ENCODE data around the gene ADAMTS3. TPM values are rescaled to one million over a fixed set of nuclear protein-coding genes. Genes with fewer than 3 reads are reported as not detected.

Gene ADAMTS3
- total RNA-seq, 1 experiment from 2014 or later: 0.19 TPM

GRCh38 chr4:72418458-72418857, 150.6 kb downstream of the ADAMTS3 start:
- DNase-seq (ENCODE audit: low spot score): peak; percentile 54

DNA sequence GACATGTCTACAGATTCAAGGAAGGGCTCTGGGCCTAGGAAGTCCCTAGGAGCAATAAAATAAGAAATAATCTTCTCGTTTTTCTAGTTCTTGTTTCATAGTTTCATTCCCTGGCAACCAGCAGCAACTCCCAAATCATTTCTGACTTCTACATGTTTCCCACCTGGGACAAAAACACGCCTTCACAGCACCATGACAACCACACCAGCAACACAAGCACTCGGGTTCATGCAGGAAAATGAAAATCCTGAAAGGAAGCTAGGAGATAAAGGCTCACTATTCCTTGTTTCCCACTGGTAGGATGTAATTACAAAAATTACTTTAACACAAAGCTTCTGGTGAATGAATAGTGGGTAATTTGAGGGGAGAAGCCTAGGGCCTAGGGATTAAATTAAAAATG, 158.9 kb downstream of the ADAMTS3 start:
- DNase-seq (ENCODE audit: low spot score): no peak

- DNase-seq (ENCODE audit: low spot score): no peak
These were observed 160.5 kb downstream of the ADAMTS3 start for GRCh38 chr4:72408568-72408967.

DNA sequence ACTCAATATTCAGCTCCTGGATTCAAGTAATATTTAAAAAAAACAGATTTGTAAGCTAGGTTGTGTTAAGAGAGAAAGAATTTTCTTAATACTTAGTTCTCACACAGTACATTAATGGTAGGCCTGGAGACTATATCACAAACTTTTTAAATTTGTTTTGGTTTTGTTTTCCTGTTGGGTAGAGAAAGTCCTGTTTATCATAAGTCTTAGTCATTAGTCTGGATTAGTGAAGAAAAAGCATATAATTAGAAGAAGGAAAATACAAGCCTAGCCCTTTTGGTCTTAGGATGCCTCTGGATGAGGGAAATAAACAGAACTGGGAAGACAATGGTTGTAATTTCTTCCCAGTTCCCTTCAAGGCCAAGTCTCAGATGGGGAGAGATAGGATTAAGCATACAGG, 163.6 kb downstream of the ADAMTS3 start:
- no peak for DNase-seq (ENCODE audit: low spot score)

DNA sequence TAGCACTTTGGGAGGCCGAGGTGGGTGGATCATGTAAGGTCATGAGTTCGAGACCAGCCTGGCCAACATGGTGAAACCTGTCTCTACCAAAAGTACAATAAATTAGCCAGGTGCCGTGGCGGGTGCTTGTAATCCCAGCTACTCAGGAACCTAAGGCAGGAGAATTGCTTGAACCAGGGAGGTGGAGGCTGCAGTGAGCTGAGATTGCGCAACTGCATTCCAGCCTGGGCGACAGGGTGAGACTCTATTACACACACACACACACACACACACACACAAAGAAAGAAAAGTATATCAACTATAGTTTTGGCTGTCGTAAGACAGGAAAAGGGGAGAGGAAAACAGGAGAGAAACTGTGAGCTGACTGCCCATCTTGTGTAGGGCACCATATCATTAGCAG, 171.7 kb downstream of the ADAMTS3 start:
- DNase-seq (ENCODE audit: low spot score): no peak

- no peak for DNase-seq (ENCODE audit: low spot score)
These were observed 174.9 kb downstream of the ADAMTS3 start for GRCh38 chr4:72394012-72394663.

GRCh38 chr4:72391281-72391680, 177.7 kb downstream of the ADAMTS3 start:
- no peak for DNase-seq (ENCODE audit: low spot score)

GRCh38 chr4:72390409-72390808, 178.6 kb downstream of the ADAMTS3 start:
- DNase-seq (ENCODE audit: low spot score): peak; percentile 3

- no peak for DNase-seq (ENCODE audit: low spot score)
These were observed 180.5 kb downstream of the ADAMTS3 start for GRCh38 chr4:72388521-72388920.

GRCh38 chr4:72387959-72388358, 181.1 kb downstream of the ADAMTS3 start:
- DNase-seq (ENCODE audit: low spot score): no peak

DNA sequence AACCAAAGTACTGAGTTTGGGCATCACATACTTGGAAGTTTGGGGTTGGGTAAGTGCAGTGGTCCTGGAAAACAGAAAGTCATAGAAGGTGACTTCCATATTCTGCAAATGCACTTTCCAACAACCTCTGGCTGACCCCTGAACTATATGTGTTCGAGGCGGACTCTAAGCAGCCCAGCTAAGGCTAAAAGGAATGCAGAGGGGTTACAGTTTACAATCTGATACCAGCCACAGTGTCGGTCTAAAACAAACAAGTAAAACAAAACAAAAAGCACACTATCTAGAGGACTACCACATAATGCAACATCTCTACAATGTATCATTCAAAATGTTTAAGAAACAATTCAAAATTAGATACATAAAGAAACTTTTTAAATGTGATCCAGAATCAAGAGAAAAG, 185.6 kb downstream of the ADAMTS3 start:
- no peak for DNase-seq (ENCODE audit: low spot score)

DNA sequence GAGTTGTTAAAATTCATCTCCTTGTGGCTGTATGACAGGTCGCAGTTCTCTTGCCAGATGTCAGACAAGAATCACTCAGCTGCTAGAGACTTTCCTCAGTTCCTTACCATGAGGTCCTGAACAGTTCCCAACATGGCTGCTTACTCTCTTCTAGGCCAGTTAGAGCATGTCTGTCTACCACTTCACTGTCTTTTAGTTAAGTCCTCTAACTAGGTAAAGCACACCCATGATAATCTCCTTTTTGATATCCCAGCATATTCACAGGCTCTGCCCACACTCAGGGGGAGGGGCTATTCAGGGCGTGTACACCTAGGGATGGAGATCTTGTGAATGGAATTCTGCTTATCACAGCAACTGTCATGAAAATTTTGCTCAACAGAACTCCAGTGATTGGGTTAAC, 190.1 kb downstream of the ADAMTS3 start:
- DNase-seq (ENCODE audit: low spot score): no peak

DNA sequence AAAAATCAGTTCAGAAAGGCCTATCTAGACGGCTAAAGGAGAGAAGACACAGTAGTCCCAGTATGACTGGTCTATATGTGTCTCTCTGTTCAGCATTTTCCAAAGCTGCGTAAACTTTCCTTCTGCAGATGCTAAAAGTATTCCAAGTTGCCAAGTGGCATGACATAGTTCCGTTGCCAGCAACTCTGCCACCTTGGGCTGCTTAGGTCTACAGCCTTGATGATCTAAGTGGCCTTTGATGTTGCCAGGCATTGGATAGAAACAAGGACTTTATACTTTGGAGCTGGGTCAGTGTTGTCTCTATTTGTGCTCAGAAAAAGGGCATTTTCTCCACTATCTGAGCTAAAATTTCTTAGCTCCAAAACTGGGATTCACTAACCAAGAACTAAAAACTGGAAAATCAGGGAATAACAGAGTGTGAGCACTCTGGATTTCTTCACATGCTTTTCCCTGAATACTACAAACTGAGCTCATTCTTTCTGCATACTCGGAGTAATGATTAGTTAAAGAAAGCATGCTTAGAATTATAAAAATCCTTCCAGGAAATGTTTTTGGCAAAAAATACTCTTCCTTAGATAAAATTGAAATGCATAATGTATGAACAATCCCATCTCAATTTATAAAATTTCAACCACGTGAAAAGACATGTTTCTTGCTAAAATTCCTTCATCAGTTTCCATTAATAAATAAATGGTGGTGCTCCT, 191.4 kb downstream of the ADAMTS3 start:
- DNase-seq (ENCODE audit: low spot score): no peak

DNA sequence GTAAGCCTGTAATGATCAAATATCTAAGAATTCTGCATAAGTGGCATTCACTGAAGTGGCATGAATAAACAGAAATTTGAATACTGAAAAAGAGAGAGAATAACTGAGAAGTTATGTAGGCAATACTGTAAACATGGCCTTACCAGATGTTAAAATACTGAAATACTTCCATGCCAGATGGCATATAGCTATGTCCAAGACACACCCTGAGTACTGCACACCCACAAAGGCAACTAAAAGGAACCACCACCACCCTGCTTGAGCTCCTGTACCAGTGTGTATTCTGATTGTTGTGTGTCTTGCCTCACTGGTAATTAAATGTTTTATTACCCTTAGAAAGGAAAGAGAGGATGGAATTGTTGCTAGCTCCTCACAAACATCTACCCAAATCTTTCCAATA, 192.1 kb downstream of the ADAMTS3 start:
- no peak for DNase-seq (ENCODE audit: low spot score)

DNA sequence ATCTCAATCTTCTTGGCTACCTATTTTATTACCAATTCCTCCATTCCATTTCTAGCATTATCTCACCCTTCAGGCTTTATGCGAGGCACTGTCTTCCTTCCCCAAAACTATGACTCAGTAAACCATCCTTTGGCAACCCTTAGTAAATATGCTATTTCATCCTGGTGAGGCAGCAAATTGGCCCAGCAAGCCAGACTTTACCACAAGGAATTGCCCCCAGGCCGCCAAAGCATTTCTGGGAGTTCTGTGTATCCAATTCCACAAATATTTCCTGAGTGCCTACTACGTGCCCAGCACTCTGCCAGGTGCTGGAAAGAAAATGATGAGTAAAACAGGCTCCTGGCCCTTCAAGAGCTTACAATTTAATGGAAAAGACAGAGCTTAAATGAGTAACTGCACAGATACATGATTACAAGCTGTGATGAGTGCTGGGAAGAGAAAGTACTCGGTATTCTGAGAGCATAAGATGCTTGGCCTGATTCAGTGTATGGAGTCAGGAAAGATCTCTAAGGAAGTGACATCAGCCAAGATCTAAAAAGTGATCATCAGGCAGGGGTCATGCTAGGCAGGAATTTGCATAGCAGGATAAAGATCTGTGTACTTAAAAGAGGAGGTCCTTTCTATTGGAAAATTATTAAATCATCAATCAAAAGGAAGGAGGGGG, 193.8 kb downstream of the ADAMTS3 start:
- DNase-seq (ENCODE audit: low spot score): peak; percentile 35

GRCh38 chr4:72374159-72374558, 194.9 kb downstream of the ADAMTS3 start:
- DNase-seq (ENCODE audit: low spot score): no peak

DNA sequence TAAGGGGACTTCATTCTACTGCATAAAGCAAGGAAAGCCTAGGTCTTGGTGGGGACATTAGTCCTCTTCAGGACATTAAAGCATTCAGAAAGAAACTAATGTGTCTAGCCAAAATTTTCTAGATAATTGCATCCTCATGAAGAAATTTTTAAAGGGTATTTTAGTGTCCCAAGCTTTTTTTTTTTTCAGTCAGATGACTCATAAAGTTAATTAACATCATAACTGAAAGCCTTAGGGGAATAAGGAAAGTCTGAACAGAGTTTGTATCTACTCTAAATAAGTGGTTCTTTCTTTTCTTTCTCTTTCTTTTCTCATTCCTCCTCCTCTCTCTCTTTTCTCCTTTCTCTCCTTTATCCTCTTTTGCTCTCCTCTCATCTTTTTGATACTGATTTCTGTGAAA, 202.4 kb downstream of the ADAMTS3 start:
- DNase-seq (ENCODE audit: low spot score): no peak

- DNase-seq (ENCODE audit: low spot score): no peak
These were observed 203.0 kb downstream of the ADAMTS3 start for GRCh38 chr4:72365981-72366380.

DNA sequence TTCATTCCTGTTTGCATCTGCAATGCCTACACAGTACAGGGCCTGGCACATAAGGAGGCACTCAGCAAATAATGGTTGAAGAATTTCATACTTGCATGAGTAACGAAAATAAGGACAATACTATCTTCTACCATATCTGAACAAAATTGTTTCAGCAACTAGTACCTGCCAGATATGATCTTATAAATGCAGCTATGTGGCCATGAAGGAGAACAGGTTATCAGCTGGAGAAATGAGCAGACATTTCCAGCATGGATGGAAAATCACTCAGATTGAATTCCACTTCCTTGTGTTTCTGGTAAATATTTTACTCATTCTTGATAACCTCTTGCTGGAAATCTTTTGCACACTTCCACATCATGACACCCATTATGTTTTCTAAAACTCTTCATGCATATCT, 204.0 kb downstream of the ADAMTS3 start:
- no peak for DNase-seq (ENCODE audit: low spot score)

GRCh38 chr4:72360075-72360474, 208.9 kb downstream of the ADAMTS3 start:
- no peak for DNase-seq (ENCODE audit: low spot score)

DNA sequence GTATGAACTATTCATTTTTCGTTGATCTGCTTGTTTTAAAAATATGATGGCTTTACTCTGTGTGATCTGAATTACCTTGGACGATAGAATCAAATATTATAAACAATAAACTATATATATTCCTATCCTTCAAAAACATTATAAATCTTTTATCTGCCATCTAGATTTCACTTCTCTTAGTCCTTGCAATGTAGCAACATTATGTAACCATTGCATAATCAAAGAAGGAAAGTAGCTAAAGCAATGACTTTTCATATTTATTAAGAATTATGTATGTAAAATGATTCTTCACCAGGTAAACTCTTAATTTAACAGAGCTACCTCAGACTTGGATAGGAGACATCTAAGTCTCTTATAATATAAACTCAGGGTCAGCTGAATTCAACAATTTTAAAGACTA, 210.5 kb downstream of the ADAMTS3 start:
- no peak for DNase-seq (ENCODE audit: low spot score)

DNA sequence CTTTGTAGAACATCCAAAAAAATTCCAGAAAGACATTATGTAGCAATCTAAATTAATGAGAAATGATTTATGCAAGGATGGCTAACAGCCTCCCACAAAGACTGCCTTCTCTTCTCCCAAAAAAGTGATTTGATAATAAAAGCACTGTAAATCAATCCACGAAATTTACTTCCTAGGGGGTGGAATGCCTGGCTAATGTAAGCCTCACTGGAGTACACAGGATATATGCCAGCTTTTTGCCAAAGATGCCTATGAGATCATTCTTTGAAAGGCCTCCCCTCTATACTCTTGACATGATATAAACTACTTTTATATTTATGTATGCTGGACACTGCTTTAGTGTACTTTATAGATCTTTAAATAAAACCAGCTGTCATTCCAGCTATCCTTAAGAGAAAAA, 211.1 kb downstream of the ADAMTS3 start:
- no peak for DNase-seq (ENCODE audit: low spot score)

- DNase-seq (ENCODE audit: low spot score): no peak
These were observed 216.3 kb downstream of the ADAMTS3 start for GRCh38 chr4:72352711-72353110.
